ENCODE results near the gene GSG1L. TPM values are rescaled to one million over a fixed set of nuclear protein-coding genes. Genes with fewer than 3 reads are reported as not detected.
A peak's percentile ranks its signal among the peaks of the same experiment; 100 is the strongest.

GSG1L gene
- total and polyA plus RNA-seq, 9 of the 15 experiments (the other 6 are each of a cell fraction or from before 2014, with no cell fraction given): not detected

- TF ChIP-seq, protein P1, sequence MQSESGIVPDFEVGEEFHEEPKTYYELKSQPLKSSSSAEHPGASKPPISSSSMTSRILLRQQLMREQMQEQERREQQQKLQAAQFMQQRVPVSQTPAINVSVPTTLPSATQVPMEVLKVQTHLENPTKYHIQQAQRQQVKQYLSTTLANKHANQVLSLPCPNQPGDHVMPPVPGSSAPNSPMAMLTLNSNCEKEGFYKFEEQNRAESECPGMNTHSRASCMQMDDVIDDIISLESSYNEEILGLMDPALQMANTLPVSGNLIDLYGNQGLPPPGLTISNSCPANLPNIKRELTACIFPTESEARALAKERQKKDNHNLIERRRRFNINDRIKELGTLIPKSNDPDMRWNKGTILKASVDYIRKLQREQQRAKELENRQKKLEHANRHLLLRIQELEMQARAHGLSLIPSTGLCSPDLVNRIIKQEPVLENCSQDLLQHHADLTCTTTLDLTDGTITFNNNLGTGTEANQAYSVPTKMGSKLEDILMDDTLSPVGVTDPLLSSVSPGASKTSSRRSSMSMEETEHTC (IDR thresholded peaks at IDR 0.05): no peak
- TF ChIP-seq HCFC1 (IDR thresholded peaks at IDR 0.05; ENCODE audit: low read depth, low read length) (no peak), DDX20 (tag; IDR thresholded peaks at IDR 0.05; ENCODE audit: low read depth) (no peak), GATAD2B (IDR thresholded peaks at IDR 0.05; ENCODE audit: borderline replicate concordance) (no peak), TCF3 (CRISPR knock-in tag; IDR thresholded peaks at IDR 0.05) (peak; percentile 70), ZKSCAN1 (IDR thresholded peaks at IDR 0.05; ENCODE audit: low read depth, low read length) (no peak), PTRF (tag; IDR thresholded peaks at IDR 0.05) (no peak), NCOA6 (IDR thresholded peaks at IDR 0.05) (no peak), GABPB1 (CRISPR knock-in tag; IDR thresholded peaks at IDR 0.05) (no peak), STAT6 (CRISPR knock-in tag; IDR thresholded peaks at IDR 0.05) (no peak), ZBTB8A (IDR thresholded peaks at IDR 0.05; ENCODE audit: partially characterized antibody) (no peak), CXXC5 (CRISPR knock-in tag; IDR thresholded peaks at IDR 0.05) (no peak), PURB (CRISPR knock-in tag; IDR thresholded peaks at IDR 0.05; ENCODE audit: low read depth) (no peak)
- TF ChIP-seq, protein P2, sequence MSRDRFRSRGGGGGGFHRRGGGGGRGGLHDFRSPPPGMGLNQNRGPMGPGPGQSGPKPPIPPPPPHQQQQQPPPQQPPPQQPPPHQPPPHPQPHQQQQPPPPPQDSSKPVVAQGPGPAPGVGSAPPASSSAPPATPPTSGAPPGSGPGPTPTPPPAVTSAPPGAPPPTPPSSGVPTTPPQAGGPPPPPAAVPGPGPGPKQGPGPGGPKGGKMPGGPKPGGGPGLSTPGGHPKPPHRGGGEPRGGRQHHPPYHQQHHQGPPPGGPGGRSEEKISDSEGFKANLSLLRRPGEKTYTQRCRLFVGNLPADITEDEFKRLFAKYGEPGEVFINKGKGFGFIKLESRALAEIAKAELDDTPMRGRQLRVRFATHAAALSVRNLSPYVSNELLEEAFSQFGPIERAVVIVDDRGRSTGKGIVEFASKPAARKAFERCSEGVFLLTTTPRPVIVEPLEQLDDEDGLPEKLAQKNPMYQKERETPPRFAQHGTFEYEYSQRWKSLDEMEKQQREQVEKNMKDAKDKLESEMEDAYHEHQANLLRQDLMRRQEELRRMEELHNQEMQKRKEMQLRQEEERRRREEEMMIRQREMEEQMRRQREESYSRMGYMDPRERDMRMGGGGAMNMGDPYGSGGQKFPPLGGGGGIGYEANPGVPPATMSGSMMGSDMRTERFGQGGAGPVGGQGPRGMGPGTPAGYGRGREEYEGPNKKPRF (IDR thresholded peaks at IDR 0.05; ENCODE audit: low read depth, low read length): no peak
Observed at GRCh38 chr16:28082624-28083023, 19.1 kb upstream of the GSG1L start (continued).

Data from K562 (cell line).